Activated naive CD8-positive, alpha-beta T cell treated with anti-CD3 and anti-CD28 coated beads, Interleukin-2, amount 50 U/mL, for 16 hours (primary cell): ENCODE measurements around the gene TSPAN9.

Experiments used
- DNase-seq: peaks from one replicate; pipeline ENCODE4 v3.0.0-alpha.2; 2020; ENCODE audit warnings: low read depth, low spot score

TSPAN9 gene

GRCh38 chr12:3274664-3275063, 197.5 kb downstream of the TSPAN9 start:
- DNase-seq, result no peak

GRCh38 chr12:3275171-3276041, 198.2 kb downstream of the TSPAN9 start:
- peak; percentile 25 for DNase-seq

GRCh38 chr12:3276226-3276625, 199.0 kb downstream of the TSPAN9 start:
- no peak for DNase-seq

- DNase-seq, result no peak
These were observed 200.2 kb downstream of the TSPAN9 start for GRCh38 chr12:3277306-3277943.

GRCh38 chr12:3278681-3279414, 201.7 kb downstream of the TSPAN9 start:
- DNase-seq, result no peak

GRCh38 chr12:3279415-3279780, 202.2 kb downstream of the TSPAN9 start:
- DNase-seq, result no peak

- DNase-seq, result no peak
These were observed 202.7 kb downstream of the TSPAN9 start for GRCh38 chr12:3279832-3280231.

GRCh38 chr12:3280967-3281366, 203.8 kb downstream of the TSPAN9 start:
- DNase-seq, result no peak

- DNase-seq, result no peak
These were observed 204.6 kb downstream of the TSPAN9 start for GRCh38 chr12:3281588-3282383.

- DNase-seq, result no peak
These were observed 205.1 kb downstream of the TSPAN9 start for GRCh38 chr12:3282384-3282670.

GRCh38 chr12:3283137-3283680, 206.0 kb downstream of the TSPAN9 start:
- no peak for DNase-seq

- no peak for DNase-seq
These were observed 207.2 kb downstream of the TSPAN9 start for GRCh38 chr12:3284405-3284804.

GRCh38 chr12:3285570-3285969, 208.4 kb downstream of the TSPAN9 start:
- DNase-seq, result no peak

GRCh38 chr12:3288690-3289089, 211.5 kb downstream of the TSPAN9 start:
- no peak for DNase-seq

GRCh38 chr12:3289702-3290101, 212.5 kb downstream of the TSPAN9 start:
- DNase-seq, result no peak

GRCh38 chr12:3291939-3292338, 214.8 kb downstream of the TSPAN9 start:
- DNase-seq, result no peak

- DNase-seq, result no peak
These were observed 215.7 kb downstream of the TSPAN9 start for GRCh38 chr12:3292677-3293412.

- DNase-seq, result no peak
These were observed 216.4 kb downstream of the TSPAN9 start for GRCh38 chr12:3293446-3294161.

- DNase-seq, result no peak
These were observed 217.3 kb downstream of the TSPAN9 start for GRCh38 chr12:3294481-3294911.

GRCh38 chr12:3295225-3295624, 218.0 kb downstream of the TSPAN9 start:
- DNase-seq, result no peak
